ENCODE measurements around the gene PDIK1L.

- TF ChIP-seq CTCF (IDR thresholded peaks at IDR 0.05; ENCODE audit: low read depth, low read length) (no peak), MAX (IDR thresholded peaks at IDR 0.05; ENCODE audit: low read depth, low read length) (no peak)
These were observed 47.1 kb upstream of the PDIK1L start for GRCh38 chr1:26064553-26064952.

All from NB4 (cell line).